Naive thymus-derived CD4-positive, alpha-beta T cell (primary cell): Measurements from ENCODE around the gene SLC44A5. TPM values are rescaled to one million over a fixed set of nuclear protein-coding genes. Genes with fewer than 3 reads are reported as not detected.

Source experiments
- ATAC-seq: fragments of 150-1000 bp; cut with Tn5 transposase; 2 replicates; pipeline ENCODE4 v1.10.0; 2021; ENCODE audit warnings: mild to moderate bottlenecking, moderate library complexity
- CTCF ChIA-PET: fragments of 350-600 bp; sonication (Branson Sonifier 250); formaldehyde crosslinking; loops from one replicate; lab custom pipeline; 2021; ENCODE audit warnings: antibody characterized with exemption; lab: Charles Lee
- POLR2A ChIA-PET: fragments of 350-600 bp; sonication (Branson Sonifier 250); formaldehyde crosslinking; loops from one replicate; lab custom pipeline; 2021; ENCODE audit warnings: antibody characterized with exemption, inconsistent platforms; lab: Charles Lee
- DNase-seq, 9 donors: peaks; one replicate each; pipeline versions ENCODE4 v3.0.0 to v3.0.0-alpha.2; 2020 to 2022; ENCODE audit warnings: mixed read lengths in 1 of 9
- H3K27ac ChIP-seq: one replicate; pipeline ENCODE4 v1.7.0; 2013; ENCODE audit warnings: mild to moderate bottlenecking, low read depth, low read length, moderate library complexity
- H3K27me3 ChIP-seq, 2 donors: one replicate each; pipeline ENCODE4 v1.7.0; 2013; ENCODE audit warnings: low read length in 2 of 2, mild to moderate bottlenecking in 2 of 2, moderate library complexity in 2 of 2; ENCODE audit not compliant: control insufficient read depth in 2 of 2, insufficient read depth in 2 of 2
- H3K36me3 ChIP-seq, 3 experiments: 1 replicate in 2 of 3; 2 replicates in 1 of 3; pipeline ENCODE4 v1.7.0; 2013; ENCODE audit warnings: low read length in 3 of 3, mild to moderate bottlenecking in 3 of 3, moderate library complexity in 1 of 3; ENCODE audit not compliant: insufficient read depth in 3 of 3, control insufficient read depth in 2 of 3
- H3K4me1 ChIP-seq, 2 donors: one replicate each; pipeline ENCODE4 v1.7.0; 2013; ENCODE audit warnings: low read length in 2 of 2, mild to moderate bottlenecking in 2 of 2, moderate library complexity in 1 of 2; ENCODE audit not compliant: control insufficient read depth in 2 of 2, insufficient read depth in 2 of 2
- H3K4me3 ChIP-seq: 2 replicates; pipeline ENCODE4 v1.7.0; 2013; ENCODE audit warnings: mild to moderate bottlenecking, low read length
- H3K9me3 ChIP-seq, 3 experiments: 1 replicate in 2 of 3; 2 replicates in 1 of 3; pipeline ENCODE4 v1.7.0; 2013; ENCODE audit warnings: low read length in 3 of 3; ENCODE audit not compliant: control insufficient read depth in 2 of 3
- H3K27ac Mint-ChIP-seq, 9 donors: one replicate each; pipeline ENCODE4 v1.8.0; 2020 to 2022; ENCODE audit warnings: mixed read lengths in 9 of 9, mild to moderate bottlenecking in 8 of 9, moderate library complexity in 5 of 9, inconsistent platforms in 2 of 9
- H3K27me3 Mint-ChIP-seq, 5 donors: one replicate each; pipeline ENCODE4 v1.8.0; 2021 to 2022; ENCODE audit warnings: mixed read lengths in 5 of 5, mild to moderate bottlenecking in 1 of 5
- H3K36me3 Mint-ChIP-seq, 5 donors: one replicate each; pipeline ENCODE4 v1.8.0; 2020 to 2022; ENCODE audit warnings: mixed read lengths in 5 of 5, mild to moderate bottlenecking in 3 of 5, inconsistent platforms in 1 of 5
- H3K4me1 Mint-ChIP-seq, 7 donors: one replicate each; pipeline ENCODE4 v1.8.0; 2020 to 2022; ENCODE audit warnings: mixed read lengths in 7 of 7, mild to moderate bottlenecking in 3 of 7, inconsistent platforms in 1 of 7
- H3K4me3 Mint-ChIP-seq, 10 donors: one replicate each; pipeline ENCODE4 v1.8.0; 2020 to 2022; ENCODE audit warnings: mild to moderate bottlenecking in 10 of 10, mixed read lengths in 10 of 10, moderate library complexity in 6 of 10, inconsistent platforms in 2 of 10
- H3K9me3 Mint-ChIP-seq, 11 donors: one replicate each; pipeline ENCODE4 v1.8.0; 2020 to 2022; ENCODE audit warnings: mixed read lengths in 11 of 11, mild to moderate bottlenecking in 4 of 11, inconsistent platforms in 1 of 11, moderate library complexity in 1 of 11
- intact Hi-C, 2 donors: fragments of 100-400 bp; cut with micrococcal nuclease; formaldehyde crosslinking; loops; one replicate each; pipeline ENCODE4 v1.15.1; 2023
- polyA plus RNA-seq, 2 donors: library from polyadenylated mRNA; unstranded; fragments of 300-500 nt; fragmentation: Illumina TruSeq; gene quantifications; one replicate each; pipeline ENCODE4 v1.2.3, GENCODE V29; 2021
- total RNA-seq, 6 experiments: library from RNA in 5 of 6; stranded (reverse) in 5 of 6; gene quantifications; 1 replicate in 5 of 6; 2 replicates in 1 of 6; pipeline ENCODE4 v1.2.3 and lab custom pipeline; 2021 to 2026

Gene SLC44A5
- total and polyA plus RNA-seq, 7 experiments from 2014 or later = 0.92 to 6.0 (median 3.0) TPM; not detected in 3

DNA sequence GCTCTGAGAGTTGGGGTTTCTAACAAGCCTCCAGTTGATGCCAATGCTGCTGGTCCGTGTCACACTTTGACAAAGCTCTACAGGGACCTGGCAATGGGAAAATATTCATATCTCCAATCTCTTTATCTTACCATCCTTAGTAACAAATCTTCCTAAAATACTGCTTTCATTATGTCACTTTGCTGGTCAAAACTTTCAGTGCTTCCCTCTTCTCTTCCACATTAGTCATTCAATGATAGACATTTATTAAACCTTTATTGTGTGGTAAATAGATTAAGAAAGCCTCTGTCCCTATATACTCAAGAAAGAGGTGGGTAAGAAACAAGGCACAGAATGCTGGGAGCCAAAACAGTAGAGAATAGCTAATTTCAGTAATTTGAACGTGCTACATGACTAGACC lies 79.3 kb downstream of the SLC44A5 start:
- ChIA-PET POLR2A (no interaction called here), CTCF (no interaction called here)
- Histone ChIP-seq H3K27ac (no peak overlapping the region), H3K4me1 (no peaks in the 10 kb centered on the region), H3K9me3 (no peaks in the 10 kb centered on the region), H3K4me3 (no peak overlapping the region), H3K36me3 (no peaks in the 10 kb centered on the region), H3K27me3 (no peaks in the 10 kb centered on the region)
- intact Hi-C loops = no loop called here
- peaks cover 0 to 3% (median 0%) of the 10 kb centered on the region in 11 donors for H3K9me3 Mint-ChIP-seq
- H3K27me3 Mint-ChIP-seq = peaks cover 0 to 9% (median 0%) of the 10 kb centered on the region in 5 donors
- H3K27ac Mint-ChIP-seq = no peak overlapping the region
- DNase-seq = no peak
- no peaks in the 10 kb centered on the region for H3K36me3 Mint-ChIP-seq
- no peak overlapping the region for H3K4me3 Mint-ChIP-seq
- no peak for ATAC-seq
- no peaks in the 10 kb centered on the region for H3K4me1 Mint-ChIP-seq

DNA sequence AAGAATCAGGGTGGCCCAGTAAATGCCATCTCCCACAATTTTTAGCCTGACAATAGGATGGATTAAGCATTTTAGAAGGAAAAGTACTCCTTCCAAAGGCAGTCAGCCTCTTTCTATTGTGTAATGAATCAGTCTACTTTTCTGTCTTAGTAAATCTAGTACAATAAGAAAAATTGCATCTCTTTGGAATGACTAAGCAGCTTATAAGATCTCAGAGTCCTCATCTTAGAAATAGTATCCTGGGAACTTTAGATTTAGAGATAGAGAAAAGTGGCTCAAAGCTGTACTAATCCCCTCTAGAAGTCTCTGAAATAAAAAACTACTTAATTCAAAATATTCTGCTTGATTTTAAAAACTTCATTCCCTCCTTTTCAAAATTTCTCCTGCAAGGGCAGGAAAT lies 81.4 kb downstream of the SLC44A5 start:
- intact Hi-C loops = no loop called here

DNA sequence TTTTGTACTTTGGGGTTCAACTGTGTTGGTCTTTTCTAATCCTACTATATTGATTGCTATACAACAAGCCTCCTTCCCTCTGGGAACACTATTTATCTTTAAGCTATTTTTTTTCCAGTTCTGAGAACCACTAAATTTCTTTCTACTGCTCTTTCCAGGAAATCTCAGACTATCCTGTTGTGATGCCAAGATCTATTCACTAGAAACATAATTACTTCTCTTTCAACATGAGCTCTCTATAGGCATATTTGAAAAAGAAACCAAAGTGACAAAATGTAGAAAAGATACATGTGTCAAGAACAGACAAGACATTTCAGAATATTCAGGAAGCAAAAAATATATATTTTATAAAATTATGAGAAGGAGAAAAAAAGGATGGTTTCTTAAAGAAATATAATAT lies 82.9 kb downstream of the SLC44A5 start:
- intact Hi-C loops = no loop called here

More for the DNA sequence above, 81.4 kb downstream of the SLC44A5 start:
- CTCF ChIA-PET = no interaction called here
- H3K9me3 ChIP-seq = no peaks in the 10 kb centered on the region
- Mint-ChIP-seq H3K27me3 (peaks cover 0 to 13% (median 3%) of the 10 kb centered on the region in 5 donors), H3K27ac (no peak overlapping the region), H3K36me3 (no peaks in the 10 kb centered on the region), H3K4me3 (no peak overlapping the region), H3K4me1 (no peaks in the 10 kb centered on the region), H3K9me3 (peaks cover 0 to 3% (median 0%) of the 10 kb centered on the region in 11 donors)
- ATAC-seq (no peak), DNase-seq (no peak)
- no peaks in the 10 kb centered on the region for H3K36me3 ChIP-seq
- H3K4me3 ChIP-seq = no peak overlapping the region
- H3K27ac ChIP-seq = no peak overlapping the region
- POLR2A ChIA-PET = no interaction called here
- no peaks in the 10 kb centered on the region for H3K4me1 ChIP-seq
- H3K27me3 ChIP-seq = no peaks in the 10 kb centered on the region

DNA sequence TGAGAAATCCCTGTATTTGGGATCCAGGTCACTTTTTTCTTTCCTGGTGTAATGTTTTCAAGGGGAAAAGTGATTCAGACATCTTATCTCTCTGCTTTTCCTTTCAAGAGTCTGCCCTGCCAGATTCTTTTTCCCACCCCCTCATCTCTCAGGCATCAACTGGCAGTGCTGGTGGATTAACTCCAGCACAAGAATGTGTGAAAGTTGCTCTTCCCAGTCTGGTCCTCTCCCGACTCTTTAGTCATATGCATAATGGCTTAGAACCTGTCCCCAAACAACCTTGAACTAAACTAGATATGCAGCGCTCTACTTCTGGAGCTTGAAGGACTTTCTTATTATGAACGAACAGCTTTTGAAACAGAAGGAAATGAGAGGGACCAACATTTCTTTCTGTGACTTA lies 88.5 kb downstream of the SLC44A5 start:
- Mint-ChIP-seq H3K27me3 (peaks cover 0 to 32% (median 2%) of the 10 kb centered on the region in 5 donors), H3K9me3 (peaks cover 0 to 3% (median 0%) of the 10 kb centered on the region in 11 donors), H3K36me3 (no peaks in the 10 kb centered on the region), H3K4me3 (no peak overlapping the region), H3K4me1 (no peaks in the 10 kb centered on the region), H3K27ac (no peak overlapping the region)
- DNase-seq (no peak), ATAC-seq (no peak)
- Histone ChIP-seq H3K36me3 (no peaks in the 10 kb centered on the region), H3K4me3 (no peak overlapping the region), H3K27ac (no peak overlapping the region), H3K27me3 (no peaks in the 10 kb centered on the region), H3K4me1 (no peaks in the 10 kb centered on the region), H3K9me3 (no peaks in the 10 kb centered on the region)
- CTCF ChIA-PET = no interaction called here
- intact Hi-C loops = no loop called here
- POLR2A ChIA-PET = no interaction called here

More for the DNA sequence above, 82.9 kb downstream of the SLC44A5 start:
- Mint-ChIP-seq H3K36me3 (no peaks in the 10 kb centered on the region), H3K27me3 (peaks cover 0 to 13% (median 3%) of the 10 kb centered on the region in 5 donors), H3K4me3 (no peak overlapping the region), H3K9me3 (peaks cover 0 to 3% (median 0%) of the 10 kb centered on the region in 11 donors), H3K4me1 (no peaks in the 10 kb centered on the region), H3K27ac (no peak overlapping the region)
- Histone ChIP-seq H3K9me3 (no peaks in the 10 kb centered on the region), H3K4me1 (no peaks in the 10 kb centered on the region), H3K36me3 (no peaks in the 10 kb centered on the region), H3K27ac (no peak overlapping the region), H3K27me3 (no peaks in the 10 kb centered on the region), H3K4me3 (no peak overlapping the region)
- no peak for ATAC-seq
- CTCF ChIA-PET = no interaction called here
- POLR2A ChIA-PET = no interaction called here
- no peak for DNase-seq

DNA sequence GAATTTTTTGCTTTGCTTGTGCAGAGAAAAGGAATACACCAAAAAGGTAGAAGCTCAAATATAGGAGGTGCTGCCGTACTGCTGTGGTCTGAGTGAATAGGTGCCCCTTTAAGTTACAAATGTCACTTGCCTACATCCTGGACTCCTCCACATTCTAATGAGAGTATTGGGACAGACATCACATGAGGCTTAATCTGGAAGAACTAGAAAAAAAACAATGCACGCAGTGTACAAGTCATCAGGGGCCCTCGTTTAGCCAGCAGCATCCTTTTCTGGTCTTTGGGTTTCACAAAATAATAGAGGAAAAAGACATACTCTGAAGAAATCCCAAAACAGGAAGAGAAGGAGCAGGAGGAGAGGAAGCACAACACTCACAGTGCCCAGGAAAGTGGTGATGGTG lies 89.3 kb downstream of the SLC44A5 start:
- ATAC-seq (no peak), DNase-seq (no peak)
- Mint-ChIP-seq H3K27me3 (peaks cover 0 to 37% (median 7%) of the 10 kb centered on the region in 5 donors), H3K4me1 (no peaks in the 10 kb centered on the region), H3K27ac (no peak overlapping the region), H3K9me3 (peaks cover 0 to 3% (median 0%) of the 10 kb centered on the region in 11 donors), H3K4me3 (no peak overlapping the region), H3K36me3 (no peaks in the 10 kb centered on the region)
- H3K36me3 ChIP-seq = no peaks in the 10 kb centered on the region
- no peaks in the 10 kb centered on the region for H3K9me3 ChIP-seq
- no peak overlapping the region for H3K4me3 ChIP-seq
- ChIA-PET POLR2A (no interaction called here), CTCF (interaction anchor here (0.5 kb wide), 1 partner anchor 14 kb away, joined by 6 read pairs; no protein-coding TSS in a partner anchor)
- intact Hi-C loops = no loop called here
- H3K4me1 ChIP-seq = no peaks in the 10 kb centered on the region
- H3K27ac ChIP-seq = no peak overlapping the region
- H3K27me3 ChIP-seq = no peaks in the 10 kb centered on the region

DNA sequence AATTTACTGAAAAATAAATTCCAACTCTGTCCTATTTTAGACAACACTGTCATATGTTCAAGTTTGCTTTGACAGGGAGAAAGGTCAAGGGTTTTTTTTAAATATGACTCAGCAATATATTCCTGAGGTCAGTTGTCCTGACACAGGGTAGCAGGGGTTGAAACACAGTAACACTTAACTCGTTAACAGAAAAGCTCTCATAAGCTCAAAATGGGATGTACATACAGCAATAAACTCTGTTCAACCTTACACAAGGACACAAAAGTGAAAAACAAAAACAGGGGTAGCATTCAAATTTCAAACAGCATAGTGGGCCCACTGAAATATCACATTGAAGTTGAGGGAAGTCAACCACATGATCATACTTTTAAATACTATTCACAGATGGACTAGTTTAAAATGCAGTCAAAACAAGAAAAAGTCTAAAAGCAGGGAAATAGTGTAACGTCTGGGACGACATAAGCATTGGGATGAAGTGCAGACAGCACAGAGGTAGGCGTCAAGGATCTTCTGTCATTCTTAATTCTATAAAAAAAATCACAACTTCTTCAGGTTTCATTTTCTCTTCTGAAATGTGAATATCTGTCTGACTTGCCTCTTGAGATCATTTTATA lies 89.9 kb downstream of the SLC44A5 start:
- no peak for DNase-seq
- intact Hi-C loops = no loop called here
- no peaks in the 10 kb centered on the region for H3K36me3 Mint-ChIP-seq
- CTCF ChIA-PET = no interaction called here
- Histone ChIP-seq H3K4me3 (no peak overlapping the region), H3K27me3 (no peaks in the 10 kb centered on the region), H3K9me3 (no peaks in the 10 kb centered on the region), H3K4me1 (no peaks in the 10 kb centered on the region), H3K27ac (no peak overlapping the region), H3K36me3 (no peaks in the 10 kb centered on the region)
- H3K27ac Mint-ChIP-seq = no peak overlapping the region
- H3K27me3 Mint-ChIP-seq = peaks cover 0 to 34% (median 7%) of the 10 kb centered on the region in 5 donors
- POLR2A ChIA-PET = no interaction called here
- no peak for ATAC-seq
- no peak overlapping the region for H3K4me3 Mint-ChIP-seq
- peaks cover 0 to 3% (median 0%) of the 10 kb centered on the region in 11 donors for H3K9me3 Mint-ChIP-seq
- H3K4me1 Mint-ChIP-seq = no peaks in the 10 kb centered on the region
